Memory B cell (primary cell): ENCODE results near the gene SKAP2.
"Not testable (repeated sequence)": the region's sequence is repeated elsewhere in the genome, so short reads cannot be mapped to it uniquely, and the experiment has no call there.

Experiments used
- ATAC-seq: fragments of 150-1000 bp; cut with Tn5 transposase; 2 replicates; pipeline ENCODE4 v1.10.0; 2021; ENCODE audit warnings: low read depth, mild to moderate bottlenecking, moderate library complexity
- DNase-seq, 2 donors: peaks; one replicate each; pipeline ENCODE4 v3.0.0; 2022; ENCODE audit warnings: low spot score in 2 of 2
- H3K27ac Mint-ChIP-seq: one replicate; pipeline ENCODE4 v1.8.0; 2022; ENCODE audit warnings: mild to moderate bottlenecking, moderate library complexity, mixed read lengths
- H3K27me3 Mint-ChIP-seq: one replicate; pipeline ENCODE4 v1.8.0; 2022; ENCODE audit warnings: mixed read lengths
- H3K36me3 Mint-ChIP-seq: one replicate; pipeline ENCODE4 v1.8.0; 2022; ENCODE audit warnings: mild to moderate bottlenecking, mixed read lengths
- H3K4me1 Mint-ChIP-seq: one replicate; pipeline ENCODE4 v1.8.0; 2022; ENCODE audit warnings: mixed read lengths
- H3K4me3 Mint-ChIP-seq: one replicate; pipeline ENCODE4 v1.8.0; 2022; ENCODE audit warnings: mild to moderate bottlenecking, moderate library complexity, mixed read lengths
- H3K9me3 Mint-ChIP-seq: one replicate; pipeline ENCODE4 v1.8.0; 2022; ENCODE audit warnings: mixed read lengths

SKAP2 gene

GRCh38 chr7:26843705-26844104 is 20.7 kb downstream of the SKAP2 start:
- H3K36me3 Mint-ChIP-seq, result peaks cover 17% of the 10 kb centered on the region
- DNase-seq (no peak), ATAC-seq (no peak)
- no peaks in the 10 kb centered on the region for H3K9me3 Mint-ChIP-seq
- H3K4me3 Mint-ChIP-seq, result no peak overlapping the region
- H3K4me1 Mint-ChIP-seq, result no peaks in the 10 kb centered on the region
- H3K27ac Mint-ChIP-seq, result no peak overlapping the region
- H3K27me3 Mint-ChIP-seq, result no peaks in the 10 kb centered on the region

DNA sequence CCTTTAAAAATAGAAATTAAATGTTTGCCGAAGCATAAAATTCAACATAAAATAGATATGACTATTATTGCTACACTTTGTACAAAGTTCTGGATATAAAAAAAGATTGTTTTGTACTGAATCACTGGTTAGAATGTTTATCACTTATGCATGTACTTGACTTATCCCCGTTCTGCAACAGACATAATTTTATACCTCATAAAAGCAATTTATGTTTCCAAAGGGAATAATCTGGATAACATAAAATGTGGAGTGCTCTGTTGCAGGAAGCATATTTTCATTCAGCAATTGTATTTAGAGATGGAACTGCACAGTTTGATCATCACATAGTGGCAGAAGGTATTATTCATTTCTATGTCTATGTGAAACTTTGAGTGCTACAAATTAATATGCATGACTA is 21.5 kb downstream of the SKAP2 start:
- DNase-seq (no peak), ATAC-seq (no peak)
- Mint-ChIP-seq H3K36me3 (peaks cover 23% of the 10 kb centered on the region), H3K4me3 (no peak overlapping the region), H3K9me3 (no peaks in the 10 kb centered on the region), H3K4me1 (no peaks in the 10 kb centered on the region), H3K27me3 (no peaks in the 10 kb centered on the region), H3K27ac (no peak overlapping the region)

DNA sequence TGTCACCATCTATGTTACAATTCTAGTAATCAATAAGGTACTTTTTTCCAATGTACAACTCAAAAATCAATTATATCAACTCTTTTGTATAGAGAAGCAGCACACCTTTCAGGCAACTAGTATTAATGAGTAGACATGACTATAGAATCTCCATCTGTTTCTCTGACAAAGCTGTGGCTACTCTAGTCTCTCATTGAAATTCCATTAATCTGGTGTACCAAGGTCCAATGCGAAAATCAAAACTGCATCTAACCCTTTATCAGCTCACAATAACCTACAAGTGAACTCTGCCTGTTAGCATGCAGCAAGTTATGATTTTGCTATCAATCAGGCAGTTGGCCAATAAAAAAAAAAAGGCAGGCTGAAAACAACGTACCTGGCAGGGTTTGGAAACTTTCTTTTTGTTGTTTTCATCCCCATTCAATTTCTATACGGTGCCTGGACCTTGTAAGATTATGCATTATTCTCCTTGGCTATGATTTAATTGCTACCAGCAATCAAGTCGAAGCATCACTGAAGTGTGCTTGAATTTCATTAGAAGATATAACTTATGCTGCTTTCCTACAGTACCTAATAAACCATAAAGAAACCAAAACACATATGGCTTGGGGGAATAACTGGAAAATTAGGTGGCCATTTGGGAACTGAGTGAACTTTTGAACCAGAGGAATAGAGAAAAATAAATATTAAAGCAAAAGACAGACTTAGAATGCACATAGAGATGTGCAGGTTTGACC is 23.2 kb downstream of the SKAP2 start:
- no peak overlapping the region for H3K4me3 Mint-ChIP-seq
- H3K27ac Mint-ChIP-seq, result no peak overlapping the region
- no peaks in the 10 kb centered on the region for H3K4me1 Mint-ChIP-seq
- no peak for ATAC-seq
- H3K36me3 Mint-ChIP-seq, result peaks cover 34% of the 10 kb centered on the region
- no peak for DNase-seq
- H3K27me3 Mint-ChIP-seq, result no peaks in the 10 kb centered on the region
- peaks cover 2% of the 10 kb centered on the region for H3K9me3 Mint-ChIP-seq

- not testable (repeated sequence) for H3K27ac Mint-ChIP-seq, H3K4me1 Mint-ChIP-seq, H3K9me3 Mint-ChIP-seq, H3K27me3 Mint-ChIP-seq, ATAC-seq, H3K4me3 Mint-ChIP-seq, DNase-seq
- H3K36me3 Mint-ChIP-seq, result peaks cover 69% of the 10 kb centered on the region
These were observed 27.6 kb downstream of the SKAP2 start for GRCh38 chr7:26836793-26837192.

- Mint-ChIP-seq H3K27me3 (no peaks in the 10 kb centered on the region), H3K36me3 (peaks cover 18% of the 10 kb centered on the region), H3K27ac (no peak overlapping the region), H3K9me3 (peaks cover 3% of the 10 kb centered on the region), H3K4me3 (no peak overlapping the region), H3K4me1 (peaks cover 10% of the 10 kb centered on the region)
- DNase-seq, result no peak
- ATAC-seq, result no peak
These were observed 49.0 kb downstream of the SKAP2 start for GRCh38 chr7:26815426-26815825.

- ATAC-seq, result no peak
These were observed 51.0 kb downstream of the SKAP2 start for GRCh38 chr7:26813432-26813831.

GRCh38 chr7:26794541-26794940 is 69.8 kb downstream of the SKAP2 start:
- H3K4me1 Mint-ChIP-seq, result peaks cover 6% of the 10 kb centered on the region
- H3K36me3 Mint-ChIP-seq, result peaks cover 15% of the 10 kb centered on the region
- ATAC-seq (no peak), DNase-seq (no peak)
- no peak overlapping the region for H3K4me3 Mint-ChIP-seq
- peaks cover 3% of the 10 kb centered on the region for H3K9me3 Mint-ChIP-seq
- no peaks in the 10 kb centered on the region for H3K27me3 Mint-ChIP-seq
- no peak overlapping the region for H3K27ac Mint-ChIP-seq

More at GRCh38 chr7:26813432-26813831, 51.0 kb downstream of the SKAP2 start:
- Mint-ChIP-seq H3K36me3 (peaks cover 22% of the 10 kb centered on the region), H3K4me3 (no peak overlapping the region), H3K9me3 (peaks cover 2% of the 10 kb centered on the region), H3K4me1 (peaks cover 14% of the 10 kb centered on the region), H3K27me3 (no peaks in the 10 kb centered on the region), H3K27ac (no peak overlapping the region)
- no peak for DNase-seq

- Mint-ChIP-seq H3K27ac (no peak overlapping the region), H3K36me3 (peaks cover 7% of the 10 kb centered on the region), H3K9me3 (no peaks in the 10 kb centered on the region), H3K27me3 (no peaks in the 10 kb centered on the region), H3K4me1 (peaks cover 2% of the 10 kb centered on the region), H3K4me3 (no peak overlapping the region)
- ATAC-seq (no peak), DNase-seq (no peak)
These were observed 71.8 kb downstream of the SKAP2 start for GRCh38 chr7:26792576-26792975.

- Mint-ChIP-seq H3K4me3 (no peak overlapping the region), H3K9me3 (no peaks in the 10 kb centered on the region), H3K36me3 (peaks cover 6% of the 10 kb centered on the region), H3K4me1 (peaks cover 2% of the 10 kb centered on the region), H3K27ac (no peak overlapping the region), H3K27me3 (no peaks in the 10 kb centered on the region)
- ATAC-seq, result no peak
- DNase-seq, result no peak
These were observed 72.4 kb downstream of the SKAP2 start for GRCh38 chr7:26792006-26792405.

DNA sequence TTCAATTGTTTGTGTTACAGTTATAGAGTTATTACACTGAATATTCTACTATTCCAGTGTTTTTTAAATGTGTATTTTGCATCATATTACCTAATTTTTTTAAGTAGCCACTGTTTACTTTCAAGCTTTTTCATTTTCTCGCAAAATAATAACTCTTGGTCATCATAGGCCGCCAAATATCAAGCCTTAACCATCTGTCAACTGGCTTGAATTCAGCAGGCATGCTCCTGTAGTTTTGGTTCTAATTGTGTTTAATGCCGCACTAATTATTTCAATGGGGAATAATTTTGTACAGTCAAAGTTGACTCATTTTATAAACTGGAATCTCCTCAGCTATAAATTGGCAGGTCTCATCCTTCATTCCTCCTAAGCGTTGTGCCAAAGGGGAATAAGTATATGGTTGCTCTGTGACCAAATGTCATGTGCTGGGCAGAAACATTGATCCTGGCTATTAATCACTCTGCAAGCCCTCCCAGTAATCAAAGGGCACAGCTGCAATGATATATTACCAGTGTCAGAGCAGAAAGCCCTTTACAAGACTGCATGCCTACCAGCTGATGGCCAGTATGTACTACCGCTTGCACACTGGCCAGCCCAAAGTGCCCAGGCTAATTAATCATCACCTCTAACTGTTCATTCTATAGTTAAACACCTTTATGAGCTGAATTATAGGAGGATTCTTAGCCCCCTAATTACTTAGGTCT is 74.8 kb downstream of the SKAP2 start:
- DNase-seq (no peak), ATAC-seq (no peak)
- no peak overlapping the region for H3K4me3 Mint-ChIP-seq
- H3K27me3 Mint-ChIP-seq, result no peaks in the 10 kb centered on the region
- H3K36me3 Mint-ChIP-seq, result peaks cover 11% of the 10 kb centered on the region
- H3K9me3 Mint-ChIP-seq, result no peaks in the 10 kb centered on the region
- no peak overlapping the region for H3K27ac Mint-ChIP-seq
- H3K4me1 Mint-ChIP-seq, result peaks cover 4% of the 10 kb centered on the region

- Mint-ChIP-seq H3K4me3 (no peak overlapping the region), H3K9me3 (no peaks in the 10 kb centered on the region), H3K4me1 (peaks cover 4% of the 10 kb centered on the region), H3K36me3 (peaks cover 25% of the 10 kb centered on the region), H3K27me3 (no peaks in the 10 kb centered on the region), H3K27ac (no peak overlapping the region)
- ATAC-seq, result no peak
- DNase-seq, result no peak
These were observed 76.7 kb downstream of the SKAP2 start for GRCh38 chr7:26787701-26788100.

DNA sequence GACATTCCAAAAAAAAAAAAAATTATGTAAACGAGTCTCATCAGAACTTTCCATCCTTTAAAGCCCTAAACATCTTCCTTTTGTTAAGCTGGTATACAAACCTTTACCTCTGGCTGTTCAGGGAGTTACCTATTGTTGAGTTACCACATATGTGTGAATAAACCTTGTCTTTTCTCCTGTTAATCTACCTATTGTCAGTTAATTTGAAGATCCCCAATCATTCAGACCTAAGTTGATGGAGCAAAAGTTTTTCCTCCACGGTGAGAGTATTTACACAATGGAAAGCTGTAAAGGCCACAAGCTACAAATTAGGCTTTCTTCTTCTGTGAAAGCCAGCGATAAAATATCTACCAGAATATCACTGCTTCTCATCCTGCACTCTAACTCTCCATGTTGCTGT is 80.3 kb downstream of the SKAP2 start:
- H3K9me3 Mint-ChIP-seq, result no peaks in the 10 kb centered on the region
- no peak overlapping the region for H3K27ac Mint-ChIP-seq
- no peak for ATAC-seq
- H3K4me1 Mint-ChIP-seq, result peaks cover 7% of the 10 kb centered on the region
- DNase-seq, result no peak
- H3K4me3 Mint-ChIP-seq, result no peak overlapping the region
- no peaks in the 10 kb centered on the region for H3K27me3 Mint-ChIP-seq
- peaks cover 30% of the 10 kb centered on the region for H3K36me3 Mint-ChIP-seq

DNA sequence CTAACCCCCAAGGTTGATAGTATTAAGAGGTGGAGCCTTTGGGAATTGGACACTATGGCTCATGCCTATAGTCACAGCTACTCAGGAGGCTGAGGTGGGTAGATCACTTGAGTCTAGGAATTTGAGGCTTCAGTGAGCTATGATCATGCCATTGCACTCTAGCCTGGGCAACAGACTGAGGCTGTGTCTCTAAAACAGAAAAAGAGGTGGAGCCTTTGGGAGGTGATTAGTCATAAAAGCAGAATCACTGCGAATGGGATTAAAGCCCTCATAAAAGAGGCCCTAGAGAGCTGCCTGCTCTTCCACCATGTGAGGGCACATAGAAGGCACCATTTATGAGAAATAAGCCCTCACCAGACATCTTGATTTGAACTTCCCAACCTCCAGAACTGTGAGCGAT is 81.9 kb downstream of the SKAP2 start:
- Mint-ChIP-seq H3K4me1 (peaks cover 5% of the 10 kb centered on the region), H3K9me3 (no peaks in the 10 kb centered on the region), H3K4me3 (no peak overlapping the region), H3K36me3 (peaks cover 28% of the 10 kb centered on the region), H3K27ac (no peak overlapping the region), H3K27me3 (no peaks in the 10 kb centered on the region)
- no peak for ATAC-seq
- DNase-seq, result no peak

DNA sequence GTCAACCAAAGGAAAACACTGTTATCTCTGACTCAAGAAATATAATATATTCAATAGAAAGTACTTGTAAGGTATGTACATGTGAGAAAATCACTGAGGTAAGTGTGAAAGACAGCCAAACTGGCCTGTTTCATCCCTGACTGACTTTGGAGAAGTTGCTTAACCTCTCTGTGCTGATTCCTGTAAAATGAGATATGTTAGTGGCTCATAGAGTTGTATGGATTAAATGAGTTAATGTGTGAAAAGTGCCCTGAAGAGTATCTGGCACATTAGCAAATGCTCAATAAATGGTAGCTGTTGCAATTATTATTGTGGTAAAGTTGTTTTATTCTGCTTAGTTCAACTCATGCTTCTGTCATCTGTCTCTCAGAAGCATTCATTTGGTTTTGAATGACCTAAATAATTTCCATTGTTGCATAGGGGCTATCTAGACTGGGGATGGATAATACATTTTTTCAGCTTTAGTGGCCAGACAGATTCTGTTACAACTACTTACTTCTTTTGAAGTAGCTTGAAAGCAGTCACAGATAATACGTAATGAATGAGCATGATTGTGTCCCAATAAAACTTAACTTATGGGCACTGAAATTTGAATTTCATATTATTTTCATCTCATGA is 84.3 kb downstream of the SKAP2 start:
- DNase-seq (no peak), ATAC-seq (no peak)
- Mint-ChIP-seq H3K27ac (no peak overlapping the region), H3K4me3 (no peak overlapping the region), H3K4me1 (peaks cover 3% of the 10 kb centered on the region), H3K36me3 (peaks cover 23% of the 10 kb centered on the region), H3K27me3 (no peaks in the 10 kb centered on the region), H3K9me3 (no peaks in the 10 kb centered on the region)
